Central memory CD4-positive, alpha-beta T cell (primary cell): ENCODE measurements around the gene TSEN2.
"Not testable (repeated sequence)": the region's sequence is repeated elsewhere in the genome, so short reads cannot be mapped to it uniquely, and the experiment has no call there.

Experiments used
- DNase-seq: peaks from one replicate; pipeline ENCODE4 v3.0.0; 2022

TSEN2 gene

GRCh38 chr3:12452361-12453330, 31.6 kb upstream of the TSEN2 start:
- DNase-seq, result no peak

DNA sequence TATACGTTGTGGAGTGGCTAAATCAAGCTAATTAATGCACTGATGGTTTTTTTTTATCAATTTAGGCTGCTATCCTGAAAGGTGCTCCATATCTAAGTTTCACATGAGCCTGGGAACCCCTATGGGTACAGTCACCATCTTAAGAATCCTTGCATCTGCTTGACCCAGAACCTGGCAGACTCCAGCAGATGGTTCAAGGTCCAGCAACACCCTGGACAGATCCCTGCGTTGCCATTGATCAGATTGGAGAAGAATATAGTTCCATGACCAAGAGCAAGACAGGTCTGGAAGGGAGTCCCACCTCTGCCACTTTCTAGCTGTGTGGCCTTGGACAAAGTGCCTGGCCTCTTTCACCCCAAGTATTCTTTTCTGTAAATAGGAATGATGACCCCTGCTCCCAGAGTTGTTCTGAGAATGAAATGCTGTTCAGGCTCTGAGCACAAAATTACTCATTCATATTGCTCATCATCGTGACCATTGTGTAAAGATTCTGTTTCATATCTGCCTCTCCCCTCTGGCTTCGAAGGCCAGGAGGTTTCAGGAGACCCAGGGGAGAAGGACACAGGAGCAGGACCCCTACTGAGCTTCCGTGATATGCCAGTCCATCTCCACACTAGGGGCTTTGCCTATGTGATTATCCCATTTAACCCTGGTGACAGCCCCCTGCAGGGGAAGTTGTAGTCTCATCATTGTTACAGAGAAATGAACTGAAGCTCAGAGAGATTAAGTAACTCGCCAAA, 30.0 kb upstream of the TSEN2 start:
- DNase-seq, result no peak

DNA sequence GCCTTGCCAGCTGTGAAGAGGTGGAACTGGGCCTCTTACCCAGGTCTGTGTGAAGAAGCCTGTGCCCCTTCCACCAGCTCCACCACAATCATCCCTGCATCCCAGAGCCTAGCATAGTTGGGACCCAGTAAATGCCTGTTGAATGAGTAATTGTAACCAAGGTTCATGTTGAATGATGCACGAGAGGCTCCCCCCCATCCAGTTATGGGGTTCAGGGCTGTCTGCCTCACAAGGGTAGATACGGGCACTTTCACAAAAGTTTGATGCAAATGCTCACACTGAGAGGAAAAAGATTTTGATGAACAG, 29.5 kb upstream of the TSEN2 start:
- no peak for DNase-seq

DNA sequence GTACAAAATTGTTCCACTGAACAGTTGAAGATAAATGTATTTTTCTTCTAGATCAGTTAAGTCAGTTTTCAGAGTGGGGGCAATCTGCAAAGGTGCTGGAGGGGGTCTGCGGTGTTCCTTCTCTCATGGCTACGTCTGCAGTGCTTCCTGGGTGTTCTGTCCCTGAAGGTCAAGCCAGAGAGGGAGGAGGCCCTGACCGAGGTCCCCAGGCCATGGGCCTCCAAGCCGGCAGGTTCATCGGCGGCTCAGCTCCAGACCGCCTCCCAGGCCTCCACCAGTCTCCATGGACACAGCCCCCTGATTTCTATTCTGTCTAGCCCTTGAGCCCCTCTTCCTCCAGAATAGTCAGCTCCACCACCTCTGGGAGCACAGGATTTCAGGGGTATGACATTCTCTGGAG, 28.5 kb upstream of the TSEN2 start:
- DNase-seq, result no peak

GRCh38 chr3:12456441-12456840, 27.8 kb upstream of the TSEN2 start:
- no peak for DNase-seq

DNA sequence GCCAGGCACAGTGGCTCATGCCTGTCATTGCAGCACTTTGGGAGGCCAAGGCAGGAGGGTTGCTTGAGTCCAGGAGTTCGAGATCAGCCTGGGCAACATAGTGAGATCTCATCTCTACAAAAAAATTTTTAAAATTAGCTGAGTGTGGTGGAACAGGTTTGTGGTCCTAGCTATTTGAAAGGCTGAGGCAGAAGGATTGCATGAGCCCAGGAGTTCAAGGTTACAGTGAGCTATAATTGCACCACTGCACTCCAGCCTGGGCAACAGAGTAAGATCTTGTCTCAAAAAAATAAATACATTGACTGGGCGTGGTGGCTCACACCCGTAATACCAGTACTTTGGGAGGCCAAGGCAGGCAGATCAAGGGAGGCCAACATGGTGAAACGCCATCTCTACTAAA, 26.9 kb upstream of the TSEN2 start:
- not testable (repeated sequence) for DNase-seq

DNA sequence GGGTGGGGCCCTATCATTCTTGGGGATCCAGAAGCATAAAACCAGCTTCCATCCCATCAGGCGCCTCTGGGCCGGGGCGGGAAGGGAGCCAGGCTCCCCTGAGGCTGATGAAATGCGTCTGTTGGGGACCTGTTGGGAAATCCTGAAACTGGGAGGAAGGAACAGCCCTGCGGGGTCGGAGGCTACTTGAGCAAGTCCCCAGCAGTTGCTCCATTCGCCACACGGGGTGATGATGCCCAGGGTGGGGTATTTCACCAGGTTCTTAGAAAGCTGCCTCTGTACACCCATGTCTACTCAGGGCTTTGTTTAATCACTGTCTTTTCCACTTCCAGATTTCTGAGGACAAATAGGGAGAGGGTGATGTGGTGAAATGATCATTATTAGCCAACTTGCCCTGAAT, 25.4 kb upstream of the TSEN2 start:
- DNase-seq, result no peak

- no peak for DNase-seq
Measured at GRCh38 chr3:12460127-12460526, 24.2 kb upstream of the TSEN2 start.

- no peak for DNase-seq
Measured at GRCh38 chr3:12461097-12461649, 23.1 kb upstream of the TSEN2 start.

GRCh38 chr3:12462159-12462947, 21.9 kb upstream of the TSEN2 start:
- no peak for DNase-seq

DNA sequence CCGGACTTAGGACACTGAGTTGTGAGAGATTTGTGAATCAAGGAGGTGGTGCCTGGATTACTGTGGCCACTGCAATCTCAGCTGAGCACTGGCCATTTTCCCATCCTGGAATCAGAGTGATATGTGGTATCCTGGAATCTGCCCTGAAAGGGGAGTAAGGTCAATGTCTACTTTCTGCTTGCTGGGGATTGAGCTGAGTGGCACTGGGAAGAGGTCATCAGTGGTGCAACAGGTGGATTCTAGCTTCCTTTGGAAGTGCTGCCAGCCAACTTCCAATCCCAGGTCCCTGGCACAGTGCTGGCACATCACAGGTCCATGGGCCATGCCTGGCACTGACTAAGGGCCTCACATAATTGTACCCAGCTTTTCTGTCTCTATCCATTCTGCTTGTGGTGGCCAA, 20.6 kb upstream of the TSEN2 start:
- DNase-seq, result no peak

- no peak for DNase-seq
Measured at GRCh38 chr3:12464181-12464580, 20.1 kb upstream of the TSEN2 start.

GRCh38 chr3:12465151-12465835, 19.0 kb upstream of the TSEN2 start:
- DNase-seq, result no peak

DNA sequence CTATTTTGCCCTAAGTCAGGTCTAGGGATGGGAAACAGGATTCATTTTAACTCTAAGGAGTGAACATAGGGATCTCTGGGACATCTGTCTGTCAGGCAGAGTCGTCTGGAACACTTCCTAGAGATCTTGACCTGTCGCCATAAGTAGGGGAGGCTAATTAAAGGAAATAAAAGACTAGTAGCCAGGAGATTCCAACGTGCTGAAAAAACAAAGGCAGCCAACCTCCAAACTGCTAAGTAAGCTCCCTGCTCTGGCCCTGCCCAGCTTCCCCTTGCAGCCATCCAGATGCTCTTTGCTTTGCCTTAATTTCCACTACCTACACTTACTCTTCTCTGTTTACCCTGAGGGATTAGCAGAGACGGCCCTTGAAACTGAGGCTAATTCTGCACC, 18.4 kb upstream of the TSEN2 start:
- DNase-seq, result no peak

DNA sequence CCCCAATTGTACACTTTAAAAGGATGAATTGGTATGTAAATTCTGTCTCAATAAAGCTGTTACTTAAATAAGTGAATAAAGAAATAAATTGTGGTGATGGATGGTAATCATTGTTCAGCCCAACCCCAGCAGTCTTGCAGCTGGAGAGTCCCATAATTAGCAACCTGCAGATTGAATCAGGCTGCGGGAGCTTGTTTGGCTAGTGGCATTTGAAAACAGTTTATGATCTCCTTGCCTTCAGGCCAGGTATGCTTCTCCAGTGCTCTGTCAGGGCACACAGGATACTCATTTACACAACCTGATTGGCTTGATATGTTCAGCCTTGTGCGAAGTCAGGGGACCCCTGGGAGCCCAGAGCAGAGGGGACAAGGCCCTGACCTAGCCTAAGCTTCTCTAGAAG, 16.5 kb upstream of the TSEN2 start:
- no peak for DNase-seq

DNA sequence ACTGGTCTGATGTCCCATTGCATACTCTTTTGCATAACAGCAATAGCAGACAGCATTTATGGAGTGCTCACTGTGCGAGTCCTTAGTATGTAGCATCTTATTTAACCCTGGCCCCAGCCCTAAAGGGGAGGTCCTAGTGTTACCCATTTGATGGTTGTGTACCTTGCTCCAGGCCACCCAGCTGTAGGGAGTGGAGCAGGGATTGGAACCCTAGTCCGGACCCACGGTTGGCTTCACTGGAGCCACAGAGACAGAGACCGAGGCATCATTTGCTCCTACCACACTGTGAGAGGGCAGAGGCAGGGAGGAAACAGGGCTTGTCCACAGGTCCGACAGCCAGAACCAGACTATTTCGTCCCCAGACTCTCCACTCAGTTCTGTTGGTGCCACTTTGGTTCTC, 16.0 kb upstream of the TSEN2 start:
- no peak for DNase-seq

- DNase-seq, result no peak
Measured at GRCh38 chr3:12468757-12469156, 15.5 kb upstream of the TSEN2 start.

- not testable (repeated sequence) for DNase-seq
Measured at GRCh38 chr3:12469222-12469621, 15.1 kb upstream of the TSEN2 start.

DNA sequence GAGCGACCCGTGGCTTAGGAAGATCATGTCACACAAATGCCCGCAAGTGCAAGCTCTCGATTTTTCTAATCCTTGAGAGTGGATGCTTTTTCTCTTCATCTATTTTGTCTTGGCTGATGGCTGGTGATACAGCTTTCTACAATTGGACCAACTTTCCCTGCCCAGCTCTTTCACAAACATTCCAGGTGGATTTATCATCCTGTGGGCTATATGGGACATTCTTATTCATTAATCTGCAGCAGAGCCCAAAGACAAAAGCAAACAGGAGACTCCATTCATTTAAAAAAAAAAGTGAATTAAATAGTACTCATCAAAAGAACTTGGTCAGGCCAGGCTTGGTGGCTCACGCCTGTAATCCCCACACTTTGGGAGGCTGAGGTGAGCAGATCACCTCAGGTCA, 14.2 kb upstream of the TSEN2 start:
- DNase-seq, result no peak

DNA sequence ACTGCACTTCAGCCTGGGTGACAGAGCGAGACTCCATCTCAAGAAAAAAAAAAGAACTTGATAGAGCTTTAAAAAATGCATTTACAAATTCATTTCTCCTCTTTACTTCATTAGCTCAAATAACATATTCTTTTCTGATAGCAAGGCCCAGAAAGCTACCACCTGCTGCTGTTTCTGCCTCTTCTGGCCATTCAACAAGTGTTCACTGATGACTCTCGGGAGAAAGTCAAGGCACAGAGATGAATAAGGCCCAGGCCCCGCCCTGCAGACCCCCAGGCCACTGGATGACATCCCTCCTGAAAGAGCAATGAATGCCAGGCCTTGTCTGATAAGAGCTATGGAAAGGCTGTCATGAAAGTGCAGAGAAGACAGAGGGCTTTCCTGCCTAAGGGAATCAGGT, 13.6 kb upstream of the TSEN2 start:
- no peak for DNase-seq

- DNase-seq, result no peak
Measured at GRCh38 chr3:12471241-12471640, 13.0 kb upstream of the TSEN2 start.

DNA sequence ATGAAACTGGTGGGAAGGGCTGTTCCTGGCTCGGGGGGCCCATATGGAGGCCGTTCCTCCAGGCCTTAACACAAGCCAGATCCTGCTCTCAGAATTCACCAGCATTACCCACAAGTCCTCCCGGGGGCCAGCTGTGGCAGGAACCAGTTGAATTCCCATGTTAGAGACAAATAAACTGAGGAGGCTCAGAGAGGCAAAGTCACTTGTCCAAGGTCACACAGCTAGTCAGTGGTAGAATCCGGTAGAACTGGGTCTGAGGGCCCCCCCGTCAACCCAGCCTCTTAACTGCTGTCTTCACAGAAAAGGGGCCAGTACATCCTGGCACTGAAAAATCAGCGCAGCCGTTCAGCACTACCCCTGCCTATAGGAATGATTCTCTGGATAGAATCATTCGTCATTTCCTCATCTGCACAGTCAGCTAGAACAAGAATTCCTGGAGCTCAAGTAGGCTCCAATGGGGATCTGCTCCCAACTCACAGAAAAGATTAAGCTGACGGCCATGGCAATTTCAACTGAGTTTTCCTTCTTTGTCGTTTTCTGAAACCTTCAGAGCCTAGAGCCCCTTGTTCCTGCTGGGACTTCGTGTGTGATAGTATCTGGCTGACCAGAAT, 12.2 kb upstream of the TSEN2 start:
- DNase-seq, result no peak
